Heart left ventricle (tissue), 13 donors: ENCODE data around the gene SUGCT.

Experiments used
- POLR2A ChIP-seq, 2 donors: fragments of 450-650 bp; IDR thresholded peaks; one replicate each; pipeline ENCODE4 v1.6.1; 2017; ENCODE audit warnings: antibody characterized with exemption in 2 of 2, mild to moderate bottlenecking in 2 of 2, moderate library complexity in 2 of 2
- TF ChIP-seq, protein P1 (sequence below), 12 donors: fragments of 200-600 bp; sonication (generic) in 4 of 12; IDR thresholded peaks; one replicate each; pipeline versions ENCODE4 v1.5.0 to v1.8.0; 2018 to 2022; ENCODE audit warnings: antibody characterized with exemption in 12 of 12, mild to moderate bottlenecking in 5 of 12
- donor health status: ischemic (EF 13 %, LVEDD 7.1; RV severe dilation, severe dysfunction).
- donor health status: DM: no; HTN: yes; CAD: no.
- donor health status: DM: no; HTN: no; CAD: no.
- donor health status: ischemic (EF 25% LVEDD 6.9; RV normal size, moderate dysfunction).
- donor health status: ischemic (EF 25% LVEDD 5.7; RV mildly dilated, moderate dysfunction).
- donor health status: ischemic (EF 35%, LVEDD 5.7; RV mildly dilated, moderate dysfunction).
- donor health status: nonischemic (EF 11% LVEDD 7.7; RV severe dilation, severe dysfunction).
- donor health status: DM: yes; HTN: yes; CAD: no.
- donor health status: PGD.
- donor health status: ischemic (EF 29% LVEDD 5.4; RV normal size, mild dysfunction).
- donor health status: nonischemic (EF 23%, LVEDD 6.1; RV moderate dilation, normal function).

- TF ChIP-seq, protein P1, sequence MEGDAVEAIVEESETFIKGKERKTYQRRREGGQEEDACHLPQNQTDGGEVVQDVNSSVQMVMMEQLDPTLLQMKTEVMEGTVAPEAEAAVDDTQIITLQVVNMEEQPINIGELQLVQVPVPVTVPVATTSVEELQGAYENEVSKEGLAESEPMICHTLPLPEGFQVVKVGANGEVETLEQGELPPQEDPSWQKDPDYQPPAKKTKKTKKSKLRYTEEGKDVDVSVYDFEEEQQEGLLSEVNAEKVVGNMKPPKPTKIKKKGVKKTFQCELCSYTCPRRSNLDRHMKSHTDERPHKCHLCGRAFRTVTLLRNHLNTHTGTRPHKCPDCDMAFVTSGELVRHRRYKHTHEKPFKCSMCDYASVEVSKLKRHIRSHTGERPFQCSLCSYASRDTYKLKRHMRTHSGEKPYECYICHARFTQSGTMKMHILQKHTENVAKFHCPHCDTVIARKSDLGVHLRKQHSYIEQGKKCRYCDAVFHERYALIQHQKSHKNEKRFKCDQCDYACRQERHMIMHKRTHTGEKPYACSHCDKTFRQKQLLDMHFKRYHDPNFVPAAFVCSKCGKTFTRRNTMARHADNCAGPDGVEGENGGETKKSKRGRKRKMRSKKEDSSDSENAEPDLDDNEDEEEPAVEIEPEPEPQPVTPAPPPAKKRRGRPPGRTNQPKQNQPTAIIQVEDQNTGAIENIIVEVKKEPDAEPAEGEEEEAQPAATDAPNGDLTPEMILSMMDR (IDR thresholded peaks at IDR 0.05) = no peak
- TF ChIP-seq POLR2A (IDR thresholded peaks at IDR 0.05) = no peak
Observed at GRCh38 chr7:40903872-40904271, 769.1 kb downstream of the SUGCT start.
